Skin of body (tissue), 2 donors: ENCODE results near the gene SIX5. TPM values are rescaled to one million over a fixed set of nuclear protein-coding genes. Genes with fewer than 3 reads are reported as not detected.
"Not testable (repeated sequence)": the region's sequence is repeated elsewhere in the genome, so short reads cannot be mapped to it uniquely, and the experiment has no call there.

Experiments
- DNase-seq: peaks from one replicate; lab custom pipeline; 2025; lab: John Stamatoyannopoulos, UW
- total RNA-seq: library from RNA; depleted of rRNA; stranded (reverse); fragments of >200 nt; gene quantifications from one replicate; pipeline ENCODE4 v1.2.3, GENCODE V29; 2014

The SIX5 gene
- total RNA-seq, 1 donor from 2014 or later = 6.9 TPM

DNA sequence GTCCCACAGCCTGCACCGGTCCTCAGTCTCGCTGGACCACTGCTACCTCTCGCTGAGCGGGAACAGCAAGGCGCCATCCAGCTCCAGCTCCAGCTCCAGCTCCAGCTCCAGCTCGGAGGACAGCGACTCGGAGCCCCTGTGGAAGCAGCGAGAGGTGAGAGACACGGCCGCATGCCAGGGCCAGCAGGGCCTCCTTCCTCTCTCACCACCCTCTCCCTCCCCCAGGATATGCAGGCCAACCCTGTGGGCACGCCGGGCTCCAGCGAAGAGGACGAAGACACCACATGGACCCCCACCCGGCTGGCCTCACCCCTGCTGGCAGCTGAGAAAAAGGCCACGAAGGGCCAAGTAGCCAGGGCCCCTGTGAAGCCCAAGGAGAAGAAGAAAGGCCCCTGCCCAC is 7.3 kb downstream of the SIX5 start:
- DNase-seq = no peak

DNA sequence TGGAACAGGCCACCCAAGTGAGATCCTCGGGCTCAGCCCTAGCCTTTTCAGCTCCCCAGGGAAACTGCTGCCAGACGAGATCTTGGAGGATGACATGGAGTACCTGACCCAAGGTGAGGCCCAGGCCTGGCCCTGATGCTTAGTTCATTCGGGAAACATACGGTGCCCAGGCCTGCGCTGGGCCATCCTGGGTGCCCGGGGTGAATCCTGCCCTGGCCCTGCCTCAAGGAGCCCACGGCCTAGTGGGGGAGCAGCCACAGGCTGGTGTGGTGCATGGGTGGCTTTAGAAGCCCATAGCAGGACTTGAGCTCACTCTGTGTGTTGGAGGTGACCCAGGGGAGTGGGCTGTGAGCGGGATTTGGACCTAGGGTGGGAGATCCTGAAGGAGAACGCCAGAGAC is 10.1 kb downstream of the SIX5 start:
- DNase-seq = no peak

DNA sequence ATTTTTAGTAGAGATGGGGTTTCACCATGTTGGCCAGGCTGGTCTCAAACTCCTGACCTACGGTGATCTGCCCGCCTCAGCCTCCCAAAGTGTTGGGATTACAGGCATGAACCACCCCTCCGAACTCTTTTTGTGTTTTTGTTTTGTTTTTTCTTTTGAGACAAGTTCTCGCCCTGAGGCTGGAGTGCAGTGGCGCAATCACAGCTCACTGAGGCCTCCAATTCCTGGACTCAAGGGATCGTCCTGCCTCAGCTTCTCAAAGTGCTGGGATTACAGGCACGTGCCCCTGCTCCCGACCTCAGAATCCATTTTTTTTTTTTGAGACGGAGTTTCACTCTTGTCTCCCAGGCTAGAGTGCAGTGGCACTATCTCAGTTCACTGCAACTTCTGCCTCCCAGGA is 11.4 kb downstream of the SIX5 start:
- DNase-seq = no peak

- DNase-seq = no peak
Measured at GRCh38 chr19:45754323-45754722, 14.7 kb downstream of the SIX5 start.

DNA sequence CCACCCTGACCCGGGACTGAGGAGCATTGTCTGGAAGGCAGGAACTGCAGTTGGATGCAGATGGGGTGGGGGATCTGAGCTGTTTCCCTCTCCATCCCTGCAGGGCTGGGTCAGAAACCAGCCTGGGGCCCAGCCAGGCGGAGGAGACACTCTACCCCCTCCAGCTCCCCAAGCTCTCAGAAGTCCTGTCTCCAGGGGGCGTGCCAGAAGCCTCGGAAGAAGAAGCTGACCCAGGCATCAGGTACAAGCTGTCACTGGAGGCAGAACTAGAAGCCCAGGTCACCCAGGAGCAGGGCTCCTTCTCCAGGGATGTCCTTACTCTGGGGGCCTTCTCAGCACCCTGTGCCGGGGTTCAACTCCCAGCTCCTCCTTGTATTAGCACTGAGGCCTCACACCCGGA is 15.5 kb downstream of the SIX5 start:
- DNase-seq = no peak

- no peak for DNase-seq
Measured at GRCh38 chr19:45752639-45753038, 16.4 kb downstream of the SIX5 start.

GRCh38 chr19:45751483-45751882 is 17.6 kb downstream of the SIX5 start:
- DNase-seq = not testable (repeated sequence)

- no peak for DNase-seq
Measured at GRCh38 chr19:45747513-45747912, 21.5 kb downstream of the SIX5 start.

- no peak for DNase-seq
Measured at GRCh38 chr19:45746866-45747265, 22.2 kb downstream of the SIX5 start.

DNA sequence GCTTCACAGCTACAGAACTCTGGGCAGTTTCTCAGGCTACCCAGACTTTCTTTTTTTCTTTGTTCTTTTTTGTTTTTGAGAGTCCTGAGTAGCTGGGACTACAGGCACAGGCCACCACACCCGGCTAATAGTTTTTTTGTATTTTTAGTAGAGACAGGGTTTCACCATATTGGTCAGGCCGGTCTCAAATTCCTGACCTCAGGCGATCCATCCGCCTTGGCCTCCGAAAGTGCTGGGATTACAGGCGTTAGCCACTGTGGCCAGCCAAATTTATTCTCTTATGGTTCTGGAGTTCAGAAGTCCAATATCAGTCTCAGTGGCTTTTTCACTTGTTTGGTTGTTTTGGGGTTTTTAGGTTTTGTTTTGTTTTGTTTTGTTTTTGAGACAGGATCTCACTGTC is 23.4 kb downstream of the SIX5 start:
- no peak for DNase-seq

DNA sequence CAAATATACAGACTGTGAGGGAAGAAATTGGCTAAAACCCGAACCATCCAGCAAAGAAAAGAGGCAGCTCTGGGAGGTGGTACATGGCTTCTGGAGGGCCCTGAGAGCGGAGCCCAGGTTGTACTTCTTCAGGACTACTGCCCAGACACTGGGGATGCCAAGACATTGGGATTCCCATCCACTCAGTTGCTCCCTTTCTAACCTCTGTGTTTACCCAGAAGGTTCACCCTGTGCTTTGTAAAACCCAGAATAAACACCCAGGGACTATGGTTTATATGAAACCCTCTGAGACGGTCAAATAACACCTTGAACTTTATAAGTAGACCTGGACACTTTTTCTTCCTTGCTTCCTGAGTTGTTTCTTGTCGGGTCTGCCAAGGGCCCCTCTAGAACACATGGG is 26.1 kb downstream of the SIX5 start:
- DNase-seq = no peak

DNA sequence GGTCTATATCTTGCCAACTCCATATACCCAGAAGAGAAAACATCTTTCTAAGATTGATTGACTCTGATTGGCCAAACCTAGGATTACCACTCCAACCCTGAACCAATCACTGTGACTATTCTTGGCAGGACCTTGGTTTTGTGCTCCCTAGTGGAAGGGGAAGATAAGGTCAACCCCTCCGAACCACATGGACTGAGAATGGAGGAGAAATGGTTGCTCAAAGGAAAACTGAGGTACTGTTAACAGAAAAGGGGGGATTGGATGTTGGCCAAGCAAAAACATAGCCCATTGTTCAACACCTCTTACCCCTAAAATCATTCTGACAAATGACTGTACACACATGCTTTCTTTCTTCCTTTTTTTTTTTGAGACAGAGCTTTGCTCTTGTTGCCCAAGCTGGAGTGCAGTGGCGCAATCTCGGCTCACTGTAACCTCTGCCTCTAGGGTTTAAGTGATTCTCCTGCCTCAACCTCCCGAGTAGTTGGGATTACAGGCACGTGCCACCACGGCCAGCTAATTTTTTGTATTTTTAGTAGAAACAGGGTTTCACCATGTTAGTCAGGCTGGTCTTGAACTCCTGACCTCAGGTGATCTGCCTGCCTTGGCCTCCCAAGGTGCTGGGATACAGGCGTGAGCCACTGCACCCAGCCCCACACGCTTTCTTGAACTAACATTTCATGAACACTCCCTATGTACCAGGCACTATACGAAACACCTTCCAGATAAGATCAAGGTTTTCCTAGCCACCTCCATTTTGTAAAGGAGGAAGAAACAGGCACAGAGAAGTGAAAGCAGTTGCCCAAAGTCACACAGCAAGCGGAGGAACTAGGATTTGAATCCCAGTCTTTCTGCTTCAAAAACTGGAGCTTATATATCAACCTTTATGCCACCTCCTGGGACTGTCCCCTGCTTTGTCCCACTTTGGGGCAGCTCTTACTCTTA is 29.3 kb downstream of the SIX5 start:
- no peak for DNase-seq

DNA sequence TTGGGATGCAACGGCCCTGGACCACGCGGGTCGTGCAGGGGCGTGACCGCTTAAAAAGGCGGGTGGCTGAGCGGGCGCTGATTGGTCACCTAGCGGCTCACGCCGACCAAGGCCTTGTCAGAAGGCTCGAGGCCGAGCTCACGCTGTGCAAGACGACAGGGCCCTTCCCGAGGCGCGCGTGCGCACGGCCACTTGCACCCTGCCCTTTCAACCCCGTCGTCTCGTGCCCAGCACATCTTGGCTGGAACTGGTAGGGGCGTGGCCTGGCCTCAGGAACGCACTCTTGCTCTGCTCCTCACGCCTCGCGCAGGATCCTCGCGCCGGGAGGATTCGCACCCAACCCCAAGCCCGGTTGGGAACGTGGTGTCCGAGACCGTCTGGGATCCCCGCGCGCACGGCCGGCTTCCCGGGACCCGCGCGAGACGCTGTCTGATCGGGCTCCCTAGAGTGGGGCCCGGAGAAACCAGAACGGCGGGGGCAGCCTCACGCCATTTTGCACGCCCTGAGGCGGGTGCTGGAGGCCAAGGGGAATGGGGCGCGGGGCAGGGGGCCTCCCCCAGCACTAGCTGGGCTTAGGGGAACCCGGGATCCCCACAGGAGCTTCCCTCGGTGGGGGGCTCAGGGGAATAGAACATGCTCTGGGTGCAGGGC is 35.8 kb downstream of the SIX5 start, which contains the start of gene MEIOSIN:
Gene MEIOSIN (plus strand): TSS at position 280 of the 651 bp plus-strand sequence. CDS start 1,938 bp downstream, outside the sequence.
- DNase-seq = no peak

- DNase-seq = peak; percentile 96
Measured at GRCh38 chr19:45730368-45731288, 38.4 kb downstream of the SIX5 start, which contains the start of gene FBXO46. Gene FBXO46 (minus strand): TSS chr19:45730896. CDS start chr19:45713495, 17,401 bp downstream.

GRCh38 chr19:45729800-45730290 is 39.2 kb downstream of the SIX5 start:
- DNase-seq = no peak

- not testable (repeated sequence) for DNase-seq
Measured at GRCh38 chr19:45728683-45729082, 40.4 kb downstream of the SIX5 start.

DNA sequence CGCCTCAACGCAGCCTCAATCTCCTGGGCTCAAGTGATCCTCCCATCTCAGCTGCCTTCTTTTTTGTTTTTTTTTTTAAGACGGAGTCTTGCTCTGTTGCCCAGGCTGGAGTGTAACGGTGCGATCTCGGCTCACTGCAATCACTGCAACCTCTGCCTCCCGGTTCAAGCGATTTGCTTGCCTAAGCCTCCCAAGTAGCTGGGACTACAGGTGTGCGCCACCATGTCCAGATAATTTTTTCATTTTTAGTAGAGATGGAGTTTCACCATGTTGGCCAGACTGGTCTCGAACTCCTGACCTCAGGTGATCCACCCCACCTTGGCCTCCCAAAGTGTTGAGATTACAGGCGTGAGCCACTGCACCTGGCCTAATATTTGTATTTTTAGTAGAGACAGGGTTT is 49.0 kb downstream of the SIX5 start:
- not testable (repeated sequence) for DNase-seq

DNA sequence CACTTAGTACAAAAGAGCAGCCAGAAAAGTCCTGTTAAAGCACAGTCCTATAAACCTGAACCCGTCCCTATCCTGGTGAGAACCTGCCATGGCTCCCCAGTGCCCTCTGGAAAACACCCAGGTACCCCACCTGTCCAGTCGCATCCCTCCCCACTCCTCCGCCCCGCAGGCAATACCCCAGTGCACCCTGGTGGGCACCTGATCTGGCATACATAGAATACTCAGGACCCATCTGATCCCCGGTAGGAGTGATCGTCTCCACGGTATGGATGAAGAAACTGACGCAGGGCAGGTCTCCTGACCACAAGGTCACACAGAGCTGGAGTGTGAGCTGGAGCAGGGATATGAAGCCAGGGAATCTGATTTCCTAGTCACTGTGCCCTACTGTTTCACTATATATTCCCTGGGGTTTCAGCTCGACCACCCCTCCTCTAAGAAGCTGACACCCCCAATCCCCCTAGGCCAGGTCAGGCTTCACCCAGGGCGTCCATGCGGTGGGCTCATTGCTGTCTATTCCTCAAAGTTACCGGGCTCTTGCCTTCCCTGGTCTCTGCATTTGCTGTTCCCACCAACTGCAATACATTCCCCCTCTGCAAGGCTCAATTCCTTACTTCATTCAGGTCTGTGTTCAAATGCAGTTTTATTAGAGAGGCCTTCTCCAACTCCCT is 50.9 kb downstream of the SIX5 start:
- no peak for DNase-seq

DNA sequence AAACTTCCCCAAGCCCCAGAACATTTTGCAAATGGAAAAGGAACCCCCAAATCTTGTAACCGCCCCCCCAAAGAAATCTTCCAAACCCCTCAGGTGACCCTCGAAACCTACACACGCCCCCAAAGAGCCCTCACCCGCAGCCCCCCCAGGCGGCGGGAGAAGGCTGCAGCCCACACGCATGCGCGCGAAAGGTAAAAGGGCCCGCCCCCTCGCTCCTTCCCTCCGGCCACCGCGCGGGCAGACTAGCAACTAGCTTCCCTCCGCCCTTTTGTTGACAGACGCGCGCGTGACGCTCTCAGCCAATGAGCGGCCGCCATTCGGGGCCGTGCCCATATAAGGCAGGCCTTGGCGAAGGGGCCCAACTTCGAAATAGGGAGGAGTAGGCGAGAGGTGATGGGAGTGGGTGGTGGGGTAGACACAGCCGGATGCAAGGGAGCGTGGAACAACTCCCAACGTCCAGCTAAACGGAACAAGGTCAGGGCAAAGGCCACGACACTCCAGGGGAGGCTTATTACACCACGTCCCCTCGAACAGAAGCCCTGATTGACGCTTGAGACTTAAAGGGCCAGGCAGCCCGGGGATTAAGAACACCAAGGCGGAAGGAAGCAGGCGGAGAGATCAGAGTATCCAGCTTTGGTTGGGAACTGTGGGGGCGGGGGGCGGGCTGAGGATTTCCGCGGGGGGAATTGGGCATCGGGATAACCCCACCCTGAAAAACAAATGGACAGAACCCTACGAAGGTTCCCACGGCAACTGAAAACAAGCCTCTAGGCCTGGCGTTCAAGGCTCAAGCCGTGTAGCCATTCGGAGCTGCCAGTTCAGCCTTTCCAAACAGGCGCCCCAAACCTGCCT is 51.7 kb downstream of the SIX5 start:
- DNase-seq = peak; percentile 97
